Activated naive CD8-positive, alpha-beta T cell (primary cell): ENCODE measurements around the gene ARV1.
A peak's percentile ranks its signal among the peaks of the same experiment; 100 is the strongest.
"Not testable (repeated sequence)": the region's sequence is repeated elsewhere in the genome, so short reads cannot be mapped to it uniquely, and the experiment has no call there.

Experiments used
- H3K27ac Mint-ChIP-seq: one replicate; pipeline ENCODE4 v1.8.0; 2021; ENCODE audit warnings: mixed read lengths
- H3K27me3 Mint-ChIP-seq: one replicate; pipeline ENCODE4 v1.8.0; 2021; ENCODE audit warnings: mixed read lengths
- H3K36me3 Mint-ChIP-seq: one replicate; pipeline ENCODE4 v1.8.0; 2021; ENCODE audit warnings: mixed read lengths
- H3K4me1 Mint-ChIP-seq: one replicate; pipeline ENCODE4 v1.8.0; 2021; ENCODE audit warnings: low read depth, mixed read lengths
- H3K4me3 Mint-ChIP-seq: one replicate; pipeline ENCODE4 v1.8.0; 2021; ENCODE audit warnings: mild to moderate bottlenecking, mixed read lengths
- H3K9me3 Mint-ChIP-seq: one replicate; pipeline ENCODE4 v1.8.0; 2021; ENCODE audit warnings: low read depth, mixed read lengths

The ARV1 gene

GRCh38 chr1:230985711-230986110 lies 6.8 kb downstream of the ARV1 start:
- peaks cover 5% of the 10 kb centered on the region for H3K36me3 Mint-ChIP-seq
- H3K27ac Mint-ChIP-seq = no peak overlapping the region
- H3K27me3 Mint-ChIP-seq = no peaks in the 10 kb centered on the region
- no peak overlapping the region for H3K4me3 Mint-ChIP-seq
- no peaks in the 10 kb centered on the region for H3K9me3 Mint-ChIP-seq
- peaks cover 24% of the 10 kb centered on the region for H3K4me1 Mint-ChIP-seq

- H3K4me1 Mint-ChIP-seq = peaks cover 24% of the 10 kb centered on the region
- H3K4me3 Mint-ChIP-seq = no peak overlapping the region
- no peaks in the 10 kb centered on the region for H3K9me3 Mint-ChIP-seq
- H3K27ac Mint-ChIP-seq = no peak overlapping the region
- peaks cover 14% of the 10 kb centered on the region for H3K36me3 Mint-ChIP-seq
- no peaks in the 10 kb centered on the region for H3K27me3 Mint-ChIP-seq
These were observed 8.1 kb downstream of the ARV1 start for GRCh38 chr1:230986976-230987375.

GRCh38 chr1:230987448-230987847 lies 8.6 kb downstream of the ARV1 start:
- no peaks in the 10 kb centered on the region for H3K27me3 Mint-ChIP-seq
- H3K4me3 Mint-ChIP-seq = no peak overlapping the region
- no peak overlapping the region for H3K27ac Mint-ChIP-seq
- H3K9me3 Mint-ChIP-seq = no peaks in the 10 kb centered on the region
- H3K4me1 Mint-ChIP-seq = peaks cover 24% of the 10 kb centered on the region
- H3K36me3 Mint-ChIP-seq = peaks cover 18% of the 10 kb centered on the region

GRCh38 chr1:230992100-230992774 lies 13.3 kb downstream of the ARV1 start:
- Mint-ChIP-seq H3K4me3 (no peak overlapping the region), H3K27me3 (no peaks in the 10 kb centered on the region), H3K9me3 (no peaks in the 10 kb centered on the region), H3K4me1 (peaks cover 4% of the 10 kb centered on the region), H3K36me3 (peaks cover 26% of the 10 kb centered on the region), H3K27ac (no peak overlapping the region)

GRCh38 chr1:230994860-230995259 lies 16.0 kb downstream of the ARV1 start:
- Mint-ChIP-seq H3K27me3 (no peaks in the 10 kb centered on the region), H3K4me3 (no peak overlapping the region), H3K4me1 (no peaks in the 10 kb centered on the region), H3K36me3 (peaks cover 26% of the 10 kb centered on the region), H3K27ac (no peak overlapping the region), H3K9me3 (no peaks in the 10 kb centered on the region)

- Mint-ChIP-seq H3K36me3 (peaks cover 35% of the 10 kb centered on the region), H3K27ac (no peak overlapping the region), H3K4me3 (no peak overlapping the region), H3K27me3 (no peaks in the 10 kb centered on the region), H3K9me3 (peaks cover 12% of the 10 kb centered on the region), H3K4me1 (no peaks in the 10 kb centered on the region)
These were observed 21.3 kb downstream of the ARV1 start for GRCh38 chr1:231000201-231000600.

- Mint-ChIP-seq H3K4me3 (no peak overlapping the region), H3K9me3 (peaks cover 17% of the 10 kb centered on the region), H3K27me3 (no peaks in the 10 kb centered on the region), H3K4me1 (no peaks in the 10 kb centered on the region), H3K27ac (no peak overlapping the region), H3K36me3 (peaks cover 31% of the 10 kb centered on the region)
These were observed 21.7 kb downstream of the ARV1 start for GRCh38 chr1:231000639-231001038.

- Mint-ChIP-seq H3K36me3 (peaks cover 31% of the 10 kb centered on the region), H3K27me3 (no peaks in the 10 kb centered on the region), H3K4me1 (no peaks in the 10 kb centered on the region), H3K4me3 (no peak overlapping the region), H3K27ac (no peak overlapping the region), H3K9me3 (peaks cover 27% of the 10 kb centered on the region)
These were observed 23.0 kb downstream of the ARV1 start for GRCh38 chr1:231001892-231002291.

GRCh38 chr1:231007535-231007934 lies 28.6 kb downstream of the ARV1 start:
- H3K27ac Mint-ChIP-seq, H3K4me3 Mint-ChIP-seq, H3K27me3 Mint-ChIP-seq, H3K4me1 Mint-ChIP-seq: not testable (repeated sequence)
- Mint-ChIP-seq H3K36me3 (peaks cover 28% of the 10 kb centered on the region), H3K9me3 (peaks cover 31% of the 10 kb centered on the region)

- Mint-ChIP-seq H3K27ac (no peak overlapping the region), H3K36me3 (peaks cover 7% of the 10 kb centered on the region), H3K27me3 (no peaks in the 10 kb centered on the region), H3K4me1 (no peaks in the 10 kb centered on the region), H3K9me3 (peaks cover 9% of the 10 kb centered on the region), H3K4me3 (no peak overlapping the region)
These were observed 32.5 kb downstream of the ARV1 start for GRCh38 chr1:231011360-231011759.

GRCh38 chr1:231011963-231012362 lies 33.1 kb downstream of the ARV1 start:
- Mint-ChIP-seq H3K9me3 (peaks cover 4% of the 10 kb centered on the region), H3K27ac (no peak overlapping the region), H3K4me1 (no peaks in the 10 kb centered on the region), H3K27me3 (no peaks in the 10 kb centered on the region), H3K4me3 (no peak overlapping the region), H3K36me3 (peaks cover 4% of the 10 kb centered on the region)

GRCh38 chr1:231013391-231014015 lies 34.6 kb downstream of the ARV1 start:
- Mint-ChIP-seq H3K4me1 (no peaks in the 10 kb centered on the region), H3K36me3 (no peaks in the 10 kb centered on the region), H3K27me3 (no peaks in the 10 kb centered on the region), H3K9me3 (no peaks in the 10 kb centered on the region), H3K4me3 (no peak overlapping the region), H3K27ac (no peak overlapping the region)

GRCh38 chr1:231016234-231016633 lies 37.3 kb downstream of the ARV1 start:
- Mint-ChIP-seq H3K4me3 (no peak overlapping the region), H3K27ac (no peak overlapping the region), H3K4me1 (peaks cover 7% of the 10 kb centered on the region), H3K36me3 (no peaks in the 10 kb centered on the region), H3K9me3 (no peaks in the 10 kb centered on the region), H3K27me3 (no peaks in the 10 kb centered on the region)

- no peak overlapping the region for H3K4me3 Mint-ChIP-seq
- H3K4me1 Mint-ChIP-seq = peaks cover 7% of the 10 kb centered on the region
These were observed 38.1 kb downstream of the ARV1 start for GRCh38 chr1:231016966-231017365.

GRCh38 chr1:231019711-231020110 lies 40.8 kb downstream of the ARV1 start:
- no peak overlapping the region for H3K4me3 Mint-ChIP-seq

More at GRCh38 chr1:231016966-231017365, 38.1 kb downstream of the ARV1 start:
- no peak overlapping the region for H3K27ac Mint-ChIP-seq
- H3K9me3 Mint-ChIP-seq = no peaks in the 10 kb centered on the region
- no peaks in the 10 kb centered on the region for H3K36me3 Mint-ChIP-seq
- H3K27me3 Mint-ChIP-seq = no peaks in the 10 kb centered on the region

GRCh38 chr1:231020139-231020601 lies 41.3 kb downstream of the ARV1 start:
- no peaks in the 10 kb centered on the region for H3K27me3 Mint-ChIP-seq
- no peaks in the 10 kb centered on the region for H3K36me3 Mint-ChIP-seq
- peak overlapping the region; percentile 30 for H3K4me3 Mint-ChIP-seq
- no peaks in the 10 kb centered on the region for H3K9me3 Mint-ChIP-seq
- peaks cover 7% of the 10 kb centered on the region for H3K4me1 Mint-ChIP-seq
- H3K27ac Mint-ChIP-seq = no peak overlapping the region

More at GRCh38 chr1:231019711-231020110, 40.8 kb downstream of the ARV1 start:
- no peaks in the 10 kb centered on the region for H3K9me3 Mint-ChIP-seq
- H3K27ac Mint-ChIP-seq = no peak overlapping the region
- H3K36me3 Mint-ChIP-seq = no peaks in the 10 kb centered on the region
- H3K27me3 Mint-ChIP-seq = no peaks in the 10 kb centered on the region
- H3K4me1 Mint-ChIP-seq = peaks cover 7% of the 10 kb centered on the region
